CD4-positive, alpha-beta T cell treated with Interleukin-17A for 1 hour (primary cell): ENCODE results near the gene SERPIND1.

Experiments used
- DNase-seq: peaks from one replicate; pipeline ENCODE4 v3.0.0-alpha.2; 2020

Gene SERPIND1

DNA sequence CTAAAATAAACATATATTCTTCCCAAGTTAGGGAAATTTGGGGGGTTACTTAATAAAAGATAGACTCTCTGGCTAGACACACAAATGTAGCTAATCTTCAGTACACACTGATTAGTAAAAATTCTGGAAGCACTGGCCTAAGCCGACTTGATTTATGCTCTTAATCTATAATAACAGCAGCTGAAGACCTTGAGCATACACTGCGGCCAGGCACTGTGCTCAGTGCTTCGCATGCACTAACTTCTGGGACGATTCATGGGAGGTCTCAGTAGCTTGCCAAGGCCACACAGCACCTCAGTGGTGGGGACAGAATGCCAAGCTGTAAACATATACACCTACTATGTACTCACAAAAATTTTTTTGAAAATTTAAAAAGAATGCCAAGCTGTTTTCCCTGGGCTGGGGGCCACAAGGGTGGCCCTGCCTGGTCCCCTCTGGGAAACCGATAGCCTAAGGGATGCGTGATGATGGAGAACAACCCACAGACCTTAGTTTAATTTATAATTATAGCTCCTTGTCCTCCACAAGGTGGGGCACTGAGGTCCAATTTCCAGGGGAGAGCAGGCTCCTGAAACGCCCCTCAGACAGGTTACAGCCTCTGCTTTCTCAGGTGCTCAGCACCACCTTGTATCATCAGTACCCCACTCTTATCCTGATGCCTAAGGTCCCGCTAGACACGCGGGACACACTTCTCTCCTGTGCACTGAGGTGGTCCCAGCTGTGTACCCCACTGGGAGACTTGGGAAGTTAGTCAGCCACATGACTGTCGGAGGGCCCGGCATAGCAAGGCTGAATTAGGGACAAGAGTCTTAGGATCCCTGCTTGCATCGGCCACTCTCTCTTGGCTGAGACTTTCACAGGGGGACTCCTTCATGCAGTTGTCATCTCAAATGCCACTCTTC is 20.1 kb downstream of the SERPIND1 start:
- DNase-seq, result no peak

DNA sequence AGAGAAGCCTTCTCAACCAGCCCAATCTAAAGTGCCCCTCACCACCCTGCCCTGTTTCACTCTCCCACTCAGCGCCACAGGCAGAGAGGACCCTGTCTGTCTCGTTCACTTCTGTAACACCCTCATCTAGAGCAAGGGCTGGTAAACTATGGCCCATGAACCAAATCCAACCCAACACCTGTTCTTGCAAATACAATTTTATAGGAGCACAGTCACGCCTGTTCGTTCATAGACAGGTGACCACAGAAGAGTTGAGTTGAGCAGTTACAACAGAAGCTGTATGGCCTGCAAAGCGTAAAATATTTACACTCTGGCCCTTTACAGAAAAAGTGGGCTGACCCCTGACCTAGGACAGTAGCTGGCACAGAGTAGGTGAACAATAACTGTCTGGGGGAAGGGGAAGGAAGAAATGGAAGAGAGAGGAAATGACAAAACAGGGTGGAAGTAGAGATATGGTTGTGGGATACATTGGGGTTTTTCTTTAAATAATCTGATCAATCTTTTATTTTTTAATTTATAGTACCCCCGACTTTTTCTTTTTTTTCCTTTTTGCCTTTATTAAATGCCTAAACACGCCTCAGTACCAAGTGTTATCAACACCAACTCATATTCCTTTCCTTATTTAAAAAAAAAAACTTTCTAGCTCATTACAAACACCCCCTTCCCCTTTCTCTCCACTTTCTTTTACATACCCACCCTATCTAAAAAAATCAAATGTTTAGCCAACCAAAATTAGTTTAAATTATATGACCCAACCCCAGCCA is 20.9 kb downstream of the SERPIND1 start:
- no peak for DNase-seq

DNA sequence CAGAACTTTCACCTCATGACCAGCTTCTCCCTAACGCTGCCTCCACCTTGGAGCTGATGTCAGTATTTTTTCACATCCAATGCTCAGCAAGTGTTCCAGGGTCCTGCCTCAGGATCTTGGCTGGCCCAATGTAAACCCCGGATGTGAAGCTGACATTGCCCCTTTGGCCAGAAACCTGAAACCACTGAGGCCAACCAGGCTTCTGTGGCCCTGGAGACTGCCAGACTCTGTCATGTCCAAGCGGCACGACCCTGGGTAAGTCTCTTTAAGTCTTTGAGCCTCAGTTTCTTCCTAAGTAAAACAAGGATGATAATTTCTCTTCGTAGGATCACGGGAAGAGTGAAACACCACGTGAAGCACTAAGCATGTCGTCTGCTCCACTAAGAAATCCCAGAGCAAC is 22.8 kb downstream of the SERPIND1 start:
- no peak for DNase-seq

DNA sequence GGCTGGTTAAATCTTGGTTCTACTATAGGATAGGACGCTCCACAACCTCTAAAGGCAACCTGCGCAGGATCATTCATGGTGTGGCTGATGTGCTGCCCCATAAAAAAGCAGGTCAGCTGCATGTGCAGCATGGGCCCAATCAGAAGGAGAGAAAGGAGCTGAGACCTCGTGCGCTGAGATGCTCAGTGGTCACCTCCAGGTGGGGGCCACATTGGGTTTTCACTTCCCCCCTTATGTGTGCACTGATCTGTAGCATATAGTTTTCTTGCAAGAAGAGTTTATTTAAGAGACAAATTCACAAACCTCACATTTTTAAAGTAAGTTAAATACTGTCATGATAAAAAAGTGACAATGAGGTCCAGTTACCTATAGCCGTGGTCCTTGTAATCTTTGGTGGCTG is 24.3 kb downstream of the SERPIND1 start:
- DNase-seq, result no peak

DNA sequence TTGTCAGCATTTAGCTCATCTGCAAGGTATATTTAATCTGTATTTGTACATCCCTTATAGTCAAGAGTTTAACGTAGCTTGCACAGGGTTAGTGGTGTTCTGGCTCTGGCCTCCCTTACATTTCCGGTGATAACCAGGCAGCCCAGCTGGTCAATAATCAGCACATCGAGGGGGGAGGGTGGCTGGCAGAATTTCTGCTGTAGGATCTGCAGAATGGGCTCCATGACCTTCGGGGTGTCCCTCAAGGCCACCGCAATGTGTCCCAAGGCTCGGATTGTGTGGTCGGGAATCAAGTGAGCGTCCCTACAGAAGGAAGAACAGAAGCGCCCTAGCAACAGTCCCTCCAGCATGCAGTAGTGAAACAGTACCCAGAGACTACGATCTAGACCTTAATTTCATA is 25.1 kb downstream of the SERPIND1 start:
- DNase-seq, result no peak

DNA sequence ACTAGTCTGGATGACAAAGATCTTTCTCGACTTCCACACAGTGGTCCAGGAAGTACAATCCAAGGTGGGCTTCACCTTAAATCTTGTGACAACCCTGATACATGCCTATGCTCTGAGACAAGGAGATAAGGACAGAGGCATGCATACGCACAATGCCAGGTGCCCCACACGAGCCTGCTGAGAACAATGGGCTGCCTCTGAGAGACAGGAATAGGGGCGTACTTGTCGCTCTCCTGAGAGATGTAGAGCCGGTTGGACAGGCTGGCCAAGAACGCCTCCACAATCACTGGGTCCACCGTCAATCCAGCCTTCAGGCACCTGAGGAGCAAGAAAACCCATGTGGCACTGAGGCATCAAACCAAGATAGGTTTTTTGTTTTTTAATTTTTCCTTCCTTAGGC is 25.5 kb downstream of the SERPIND1 start:
- DNase-seq, result no peak

DNA sequence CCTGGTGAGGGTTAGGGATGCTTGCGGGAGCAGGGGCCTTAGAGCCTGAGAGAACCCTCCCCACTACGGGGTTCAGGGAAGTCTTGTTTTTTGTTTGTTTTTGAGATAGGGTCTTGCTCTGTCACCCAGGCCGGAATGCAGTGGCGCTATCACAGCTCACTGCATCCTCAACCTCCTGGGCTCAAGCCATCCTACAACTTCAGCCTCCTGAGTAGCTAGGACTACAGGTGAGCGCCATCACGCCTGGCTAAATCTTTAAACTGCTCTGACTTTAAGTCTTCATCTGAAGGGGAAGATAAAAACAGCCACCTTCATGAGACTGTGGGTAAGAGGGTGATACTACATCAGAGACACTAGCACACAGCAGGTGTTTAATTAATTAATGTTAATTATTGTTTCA is 28.5 kb downstream of the SERPIND1 start:
- no peak for DNase-seq

DNA sequence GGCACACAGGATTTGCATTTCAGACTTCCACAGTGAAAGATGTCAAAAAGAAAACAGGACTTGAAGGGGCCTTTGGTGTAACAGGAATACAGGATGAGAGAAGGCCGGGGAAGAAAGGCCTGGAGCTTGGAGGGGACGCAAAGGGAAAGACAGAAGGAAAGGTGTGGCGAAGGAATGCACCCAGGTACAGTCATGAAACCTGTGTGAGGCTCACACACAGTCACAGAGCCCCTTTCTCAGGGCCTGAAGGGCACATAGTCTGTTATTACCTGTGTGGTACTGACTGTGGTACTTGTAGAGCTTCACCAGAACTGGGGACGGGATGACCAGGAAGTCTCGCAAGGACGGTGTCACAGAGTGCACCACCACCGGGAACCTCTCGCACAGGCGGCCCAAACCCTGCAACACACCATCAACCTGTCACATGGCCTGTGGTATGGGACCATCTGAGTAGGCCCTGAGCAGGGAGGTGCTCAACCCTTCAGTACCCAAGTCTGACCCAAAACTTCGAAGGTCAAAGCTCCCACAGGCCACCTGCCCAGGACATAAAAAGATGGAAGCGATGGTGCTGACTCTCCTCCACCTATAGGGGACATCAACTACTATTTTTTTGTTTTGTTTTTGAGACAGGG is 29.1 kb downstream of the SERPIND1 start:
- DNase-seq, result no peak

DNA sequence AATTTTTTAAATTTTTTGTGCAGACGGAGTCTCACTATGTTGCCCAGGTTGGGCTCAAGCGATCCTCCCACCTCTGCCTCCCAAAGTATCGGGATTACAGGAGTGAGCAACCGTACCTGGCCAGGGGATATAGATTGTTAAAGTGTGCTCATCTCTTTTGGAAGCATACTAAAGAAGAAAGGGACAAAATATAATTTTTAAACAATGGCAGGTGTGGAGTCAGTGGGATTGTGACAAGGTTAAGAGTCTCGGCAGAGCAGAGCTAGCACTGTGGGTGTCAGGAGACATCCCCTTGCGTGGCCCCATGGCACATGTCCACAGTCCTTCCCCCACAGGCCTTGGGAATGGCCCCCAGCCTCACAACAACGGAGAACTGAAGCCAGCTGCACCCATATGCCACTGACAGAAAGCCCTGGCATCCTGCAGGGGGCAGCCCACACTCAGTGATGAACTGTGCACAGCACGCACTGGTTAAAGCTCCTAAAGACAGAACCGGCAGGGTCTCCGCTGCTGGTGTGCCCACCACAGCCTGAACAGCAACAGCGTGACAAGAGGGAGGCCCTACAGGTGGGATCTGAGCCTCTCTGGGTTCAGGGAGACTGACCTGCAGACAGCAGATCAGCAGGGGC is 29.9 kb downstream of the SERPIND1 start:
- peak; percentile 27 for DNase-seq

DNA sequence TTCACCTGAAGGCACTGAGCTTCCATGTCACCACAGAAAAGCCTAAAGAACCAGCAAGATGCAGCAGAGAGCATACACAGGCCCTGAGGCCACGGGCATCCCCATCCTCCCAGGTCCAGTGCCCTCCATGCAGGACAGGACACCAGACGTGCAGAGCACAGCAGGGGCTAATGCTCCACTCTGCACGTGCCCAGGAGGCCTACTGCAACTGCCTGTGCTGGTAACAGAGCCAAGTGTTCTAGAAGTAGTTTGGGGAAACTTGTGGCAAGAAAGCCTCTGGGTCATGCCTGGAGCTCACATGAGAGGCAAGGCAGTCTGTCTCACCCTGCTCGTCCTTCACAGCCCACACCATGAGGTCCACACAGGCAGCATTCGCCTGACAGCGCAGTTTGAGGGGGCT is 30.7 kb downstream of the SERPIND1 start:
- DNase-seq, result no peak

DNA sequence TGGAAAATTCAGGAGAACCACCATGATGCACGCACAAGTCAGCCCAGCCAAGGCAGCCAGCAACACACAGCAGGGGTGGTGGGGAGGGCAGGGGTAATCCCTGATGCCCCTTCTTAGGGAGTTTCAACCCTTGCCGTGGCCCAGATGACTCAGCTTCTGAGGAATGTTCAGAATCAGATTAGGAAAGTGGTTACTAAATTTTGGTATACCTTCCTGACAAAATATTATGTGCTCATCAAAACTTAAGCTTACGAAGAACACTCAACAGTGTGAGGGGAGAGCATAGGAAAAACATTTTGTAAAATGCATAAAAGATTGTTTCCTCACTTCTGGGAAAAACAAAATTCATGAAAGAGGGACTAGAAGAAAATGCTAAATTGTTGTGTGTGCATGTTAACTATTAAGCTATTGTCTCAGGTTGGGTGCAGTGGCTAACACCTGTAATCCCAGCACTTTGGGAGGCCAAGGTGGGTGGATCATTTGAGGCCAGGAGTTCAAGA is 32.1 kb downstream of the SERPIND1 start:
- no peak for DNase-seq

DNA sequence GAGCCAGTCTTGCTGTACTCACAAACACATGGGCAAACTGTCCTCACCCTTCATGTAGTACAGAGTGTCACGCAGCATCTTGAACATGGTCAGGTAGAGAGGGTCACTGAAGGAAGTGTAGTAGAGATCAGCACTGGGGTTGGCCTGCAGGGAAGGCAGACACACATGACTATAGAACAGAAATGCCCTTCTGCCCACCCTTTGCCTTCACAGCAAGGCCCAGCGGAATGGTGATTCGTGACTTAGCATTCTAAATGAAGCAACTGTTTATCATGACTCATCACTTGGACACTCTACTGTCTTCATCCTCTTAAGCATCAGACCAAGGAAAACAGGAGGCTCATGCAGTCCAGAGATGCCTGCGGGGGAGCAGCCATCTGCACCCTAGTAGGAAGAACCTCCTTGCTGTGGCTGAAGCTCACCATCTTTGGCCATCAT is 33.4 kb downstream of the SERPIND1 start:
- no peak for DNase-seq

DNA sequence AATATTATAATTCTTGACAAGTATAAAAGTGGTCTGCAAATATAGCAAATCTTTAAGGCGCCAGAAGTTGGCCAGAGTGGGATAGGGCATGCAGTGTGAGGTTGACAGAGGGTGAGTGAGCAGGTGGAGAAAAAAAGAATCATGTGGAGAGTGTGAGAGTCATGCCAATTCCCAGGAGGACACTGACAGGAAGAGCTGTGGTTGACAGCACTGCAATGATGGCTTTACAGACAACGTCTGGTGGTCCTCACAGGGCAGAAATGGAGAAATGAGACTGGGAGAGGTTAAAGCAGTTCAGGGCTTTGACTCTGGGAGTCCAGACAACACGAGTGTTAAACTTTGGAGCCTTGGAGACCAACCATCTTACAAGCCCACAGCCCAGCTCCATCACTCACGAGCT is 34.9 kb downstream of the SERPIND1 start:
- DNase-seq, result no peak

DNA sequence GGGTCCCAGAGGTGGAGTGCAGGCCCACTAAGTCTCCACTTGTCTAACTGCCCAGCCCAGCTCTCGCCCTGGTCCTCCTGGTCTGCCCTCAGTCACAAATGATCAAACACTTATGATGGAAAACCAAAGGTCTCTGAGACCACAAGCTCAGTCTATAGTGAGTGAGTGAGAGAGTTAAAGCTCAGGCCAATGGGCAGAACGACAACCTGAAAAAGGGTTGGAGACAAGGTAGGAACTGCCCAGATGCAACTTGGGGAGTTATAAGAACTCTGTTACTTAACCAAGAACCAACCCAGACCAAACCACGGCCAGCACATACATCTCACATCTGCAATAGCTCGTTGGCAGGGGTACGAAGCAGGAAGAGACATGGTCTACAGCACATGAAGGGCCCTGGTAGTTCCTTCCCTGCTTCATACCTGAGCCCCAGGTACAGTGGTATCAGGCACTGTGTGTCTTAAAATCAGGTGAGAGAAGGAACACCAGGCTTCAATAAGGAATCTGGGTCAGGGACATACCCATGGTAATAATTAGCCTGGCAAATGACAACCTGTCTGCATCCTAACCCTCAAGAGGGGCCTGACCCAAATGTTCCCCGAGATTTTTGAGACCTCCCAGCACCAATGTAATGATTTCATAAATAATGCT is 35.7 kb downstream of the SERPIND1 start:
- no peak for DNase-seq

DNA sequence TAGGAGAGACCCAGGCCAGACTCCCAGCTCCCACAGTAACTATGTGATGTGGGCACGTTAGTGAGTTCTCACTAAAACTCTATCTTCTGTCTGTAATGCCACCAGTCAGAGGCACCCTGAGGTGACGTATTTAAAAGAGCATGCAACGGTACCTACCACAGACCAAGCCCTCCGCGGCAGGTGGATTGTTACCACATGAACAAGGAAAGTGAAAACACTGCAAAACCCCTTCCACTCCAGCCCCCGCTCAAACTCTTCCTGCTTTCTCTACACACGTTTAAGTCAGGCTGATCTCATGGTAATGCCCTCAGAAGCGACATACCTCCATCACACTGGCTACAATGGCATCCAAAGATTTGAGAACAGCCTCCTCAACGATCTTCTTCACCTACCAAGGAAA is 36.7 kb downstream of the SERPIND1 start:
- DNase-seq, result peak; percentile 30

DNA sequence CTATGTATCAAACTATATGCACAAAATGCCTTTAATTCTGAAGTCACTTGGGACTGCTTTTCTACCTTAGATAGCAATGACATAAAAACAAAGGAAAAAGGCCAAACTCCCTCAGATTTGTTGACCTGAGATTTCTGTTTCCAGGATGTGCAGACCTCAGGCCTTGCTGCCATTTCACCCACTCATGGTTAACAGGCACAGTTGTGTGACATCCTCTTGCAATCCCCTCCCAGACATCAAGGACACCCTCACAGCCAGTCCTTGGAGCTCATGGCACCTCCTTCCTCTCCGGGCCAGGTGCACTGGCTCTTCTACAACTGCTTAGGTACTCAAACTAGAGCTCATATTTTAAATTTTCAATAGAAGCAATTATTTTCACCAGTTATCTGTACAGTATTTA is 37.3 kb downstream of the SERPIND1 start:
- DNase-seq, result no peak

DNA sequence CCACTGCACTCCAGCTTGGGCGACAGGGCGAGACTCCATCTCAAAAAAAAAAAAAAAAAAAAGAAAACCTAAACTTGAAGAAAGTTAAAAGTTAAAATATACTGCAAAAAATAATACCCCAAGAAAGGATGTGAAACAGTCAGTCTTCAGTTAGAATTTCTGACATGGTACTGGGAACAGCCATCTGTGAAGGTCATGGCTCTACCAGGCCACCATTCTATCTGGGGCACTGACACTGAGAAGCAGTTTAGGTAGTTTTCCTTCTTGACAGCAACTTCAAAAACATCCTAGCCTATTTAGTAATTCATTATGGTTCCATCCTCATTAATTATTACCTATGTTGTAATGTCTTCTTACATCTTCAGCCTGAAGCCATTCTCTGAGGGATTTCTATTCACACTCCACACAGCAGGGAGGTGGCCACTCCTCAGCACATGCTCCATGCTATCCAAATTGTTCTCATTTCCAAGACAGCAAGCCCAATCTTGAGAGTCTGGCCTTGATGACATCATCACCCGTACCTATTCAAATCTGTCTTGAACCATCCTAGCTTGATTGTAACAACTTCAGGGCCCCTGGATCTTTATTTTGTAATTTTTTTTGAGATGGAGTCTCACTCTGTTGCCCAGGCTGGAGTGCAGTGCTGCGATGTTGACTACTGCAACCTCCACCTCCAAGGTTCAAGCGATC is 38.2 kb downstream of the SERPIND1 start:
- DNase-seq, result no peak

DNA sequence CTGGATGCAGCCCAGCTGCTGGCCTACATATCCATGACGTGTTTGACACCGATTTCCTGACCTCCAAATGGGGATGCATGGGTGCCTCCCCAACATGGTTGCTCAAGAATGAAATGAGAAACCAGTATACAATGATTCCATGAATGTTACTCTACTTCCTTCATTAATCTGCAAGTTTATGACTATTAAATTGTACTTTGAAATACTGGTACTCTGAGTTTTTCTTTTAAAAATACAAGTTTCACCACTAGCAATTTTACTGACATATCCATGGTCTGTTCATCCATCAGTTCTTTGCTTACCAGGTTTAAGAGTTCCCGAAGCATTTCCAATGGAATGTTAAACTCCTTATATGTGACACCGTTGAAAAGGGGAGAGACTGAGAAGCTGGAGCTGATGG is 39.1 kb downstream of the SERPIND1 start:
- no peak for DNase-seq

DNA sequence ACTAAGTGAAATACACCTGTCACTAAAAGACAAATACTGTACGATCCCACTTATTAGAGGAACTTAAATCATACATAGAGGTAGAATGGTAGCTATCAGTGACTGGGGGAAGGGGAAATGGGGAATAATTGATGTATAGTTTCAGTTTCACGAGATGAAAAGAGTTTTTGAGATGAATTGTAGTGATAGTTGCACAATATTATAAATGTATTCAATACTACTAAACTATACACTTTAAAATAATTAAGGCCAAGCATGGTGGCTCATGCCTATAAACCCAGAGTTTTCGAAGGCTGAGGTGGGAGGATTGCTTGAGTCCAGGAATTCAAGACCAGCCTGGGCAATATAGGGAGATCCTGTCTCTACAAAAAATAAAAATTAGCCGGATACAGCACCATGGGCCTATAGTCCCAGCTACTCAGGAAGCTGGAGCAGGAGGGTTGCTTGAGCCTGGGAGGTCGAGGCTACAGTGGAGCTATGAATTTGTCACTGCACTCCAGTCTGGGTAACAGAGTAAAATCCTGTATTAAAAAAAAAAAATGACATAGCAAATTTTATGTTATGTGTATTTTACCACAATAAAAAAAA is 40.4 kb downstream of the SERPIND1 start:
- no peak for DNase-seq

DNA sequence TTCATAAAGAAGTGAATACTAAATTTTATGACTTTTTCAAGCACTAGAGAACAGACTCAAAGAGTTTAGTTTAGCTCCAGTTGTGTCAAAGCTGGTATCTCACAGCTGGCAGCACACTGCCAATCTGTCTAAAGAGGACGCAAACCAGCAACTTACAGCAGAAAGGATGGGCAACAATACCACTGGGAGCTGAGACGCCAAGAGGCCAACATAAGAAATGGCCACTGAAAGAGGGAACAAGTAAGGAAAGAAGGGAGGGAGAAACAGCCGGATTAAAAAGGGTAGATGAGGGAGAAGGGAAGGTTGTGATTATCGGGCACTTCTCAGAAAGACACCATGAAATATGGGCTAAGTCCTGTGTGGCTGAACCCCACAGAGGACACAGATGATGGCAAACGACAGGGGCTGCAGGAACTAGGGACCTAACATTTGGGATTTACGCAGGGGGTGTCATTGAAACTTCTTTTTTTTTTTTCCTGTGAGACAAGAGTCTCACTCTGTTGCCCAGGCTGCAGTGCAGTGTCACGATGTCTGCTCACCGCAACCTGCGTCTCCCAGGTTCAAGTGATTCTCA is 41.7 kb downstream of the SERPIND1 start:
- no peak for DNase-seq

DNA sequence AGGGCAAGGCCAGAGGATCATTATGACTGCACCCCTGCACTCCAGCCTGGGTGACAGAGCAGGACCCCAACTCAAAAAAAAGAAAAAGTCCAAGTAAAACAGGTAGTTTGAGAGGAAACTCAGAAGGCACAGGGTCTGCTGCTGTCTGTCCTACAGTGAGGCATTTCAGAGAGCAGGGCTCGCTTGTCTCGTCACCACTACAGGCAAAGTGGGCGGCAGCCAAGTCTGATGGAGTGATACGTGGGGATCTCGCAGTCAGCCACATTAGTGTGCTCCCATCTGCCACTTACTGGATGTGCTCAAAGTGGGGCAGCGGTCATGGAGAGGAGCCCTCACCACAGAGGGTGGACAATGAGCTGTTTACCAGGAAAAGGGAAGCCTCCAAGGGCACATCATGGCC is 42.6 kb downstream of the SERPIND1 start:
- DNase-seq, result no peak
